Measurements from ENCODE around the gene NTNG2.

The NTNG2 gene

DNA sequence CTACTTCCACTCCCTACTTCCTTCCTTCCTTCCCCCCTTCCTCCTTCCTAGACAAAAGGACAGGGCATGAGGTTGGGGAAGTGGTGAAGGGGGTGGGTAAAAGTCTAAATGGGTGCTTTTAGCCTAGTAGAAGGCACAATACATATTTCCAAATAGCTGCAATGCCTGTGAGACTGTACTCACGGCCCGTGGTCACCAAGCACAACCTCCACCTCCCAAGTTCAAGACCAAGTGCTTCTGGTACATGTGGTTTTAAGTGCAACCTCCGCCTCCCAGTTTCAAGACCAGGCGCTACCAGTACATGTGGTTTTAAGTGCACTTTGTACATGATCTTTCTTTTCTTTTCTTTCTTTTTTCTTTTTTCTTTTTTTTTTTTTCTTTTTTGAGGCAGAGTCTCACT is 14.5 kb upstream of the NTNG2 start:
- DNase-seq (ENCODE audit: low spot score), result no peak

DNA sequence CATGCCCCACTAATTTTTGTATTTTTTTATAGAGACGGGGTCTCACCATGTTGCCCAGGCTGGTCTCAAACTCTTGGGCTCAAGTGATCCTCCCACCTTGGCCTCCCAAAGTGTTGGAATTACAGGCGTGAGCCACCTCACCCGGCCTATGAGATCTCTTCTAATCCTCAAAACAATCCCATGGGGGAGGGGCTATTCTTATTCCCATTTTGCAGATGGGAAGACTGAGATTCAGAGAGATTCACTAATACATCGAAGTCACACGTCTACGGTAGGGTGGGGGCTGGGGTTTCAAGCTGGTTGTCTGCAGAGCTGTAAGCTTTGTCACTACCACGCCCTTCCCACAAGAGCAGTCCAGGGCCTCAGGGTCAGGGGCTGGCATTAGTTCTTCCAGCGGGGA is 14.0 kb upstream of the NTNG2 start:
- no peak for DNase-seq (ENCODE audit: low spot score)

- DNase-seq (ENCODE audit: low spot score), result no peak
These were observed 11.6 kb upstream of the NTNG2 start for GRCh38 chr9:132150256-132150655.

DNA sequence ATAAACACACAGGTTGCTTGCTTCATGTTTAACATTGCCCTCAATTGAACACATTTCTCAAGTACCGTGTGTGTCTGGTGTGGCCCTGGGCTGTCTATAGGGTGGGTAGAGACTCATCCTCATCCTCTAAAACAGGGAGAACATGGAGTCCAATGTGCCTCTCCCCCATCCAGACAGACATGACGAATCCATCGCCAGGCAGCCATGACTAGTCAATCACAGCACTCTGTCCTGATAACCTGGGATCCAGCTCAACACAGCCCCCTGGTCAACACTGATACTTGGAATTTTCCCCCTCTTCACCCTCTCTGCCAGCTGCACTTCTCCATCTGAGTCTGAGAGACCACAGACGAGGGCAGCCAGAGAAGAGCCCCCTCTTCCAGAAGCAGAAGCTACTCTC is 10.7 kb upstream of the NTNG2 start:
- DNase-seq (ENCODE audit: low spot score), result no peak

GRCh38 chr9:132152231-132152630 is 9.6 kb upstream of the NTNG2 start:
- no peak for DNase-seq (ENCODE audit: low spot score)

- DNase-seq (ENCODE audit: low spot score), result no peak
These were observed 6.8 kb upstream of the NTNG2 start for GRCh38 chr9:132154863-132155567.

- no peak for DNase-seq (ENCODE audit: low spot score)
These were observed 6.3 kb upstream of the NTNG2 start for GRCh38 chr9:132155568-132155895.

- DNase-seq (ENCODE audit: low spot score), result no peak
These were observed 5.6 kb upstream of the NTNG2 start for GRCh38 chr9:132156262-132156661.

GRCh38 chr9:132157347-132158116 is 4.3 kb upstream of the NTNG2 start:
- DNase-seq (ENCODE audit: low spot score), result no peak

GRCh38 chr9:132160802-132161742 is 786 bp upstream of the NTNG2 start:
- no peak for DNase-seq (ENCODE audit: low spot score)

DNA sequence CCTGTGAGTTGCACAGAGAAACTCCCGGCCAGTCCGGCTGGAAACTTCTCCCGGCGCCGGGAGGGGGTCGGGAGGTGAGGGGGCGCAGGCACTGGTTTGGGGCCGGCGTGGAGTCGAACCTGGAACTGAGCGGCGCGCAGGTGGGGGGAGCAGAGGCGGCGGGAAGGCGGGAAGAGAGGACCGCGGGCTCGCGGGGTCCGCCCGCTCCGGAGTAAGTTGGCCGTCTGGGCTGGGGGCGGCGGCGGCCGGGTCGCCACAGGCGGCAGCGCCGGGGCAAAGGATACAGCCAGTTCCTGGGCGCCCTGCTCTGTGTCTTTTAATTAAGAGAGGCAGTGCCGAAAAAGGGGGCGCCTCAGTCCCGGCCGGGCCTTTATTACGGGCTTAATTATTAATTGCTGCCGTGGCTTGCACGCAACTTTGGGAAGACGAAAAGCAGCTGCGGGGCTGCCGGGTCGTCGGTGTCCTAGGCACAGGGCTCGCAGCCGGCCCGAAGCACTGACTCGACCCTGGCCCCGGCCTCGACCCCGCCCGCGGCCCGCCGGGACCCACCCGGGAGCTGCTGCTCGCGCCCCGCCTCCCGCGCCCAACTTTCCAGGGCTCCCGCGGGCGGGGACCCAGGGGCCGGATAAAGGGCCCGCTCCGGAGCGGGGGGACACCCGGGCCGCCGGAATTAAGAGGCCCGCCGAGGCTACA is 1.1 kb downstream of the NTNG2 start:
- DNase-seq (ENCODE audit: low spot score), result no peak

- no peak for DNase-seq (ENCODE audit: low spot score)
These were observed 1.6 kb downstream of the NTNG2 start for GRCh38 chr9:132163457-132163875.

- no peak for DNase-seq (ENCODE audit: low spot score)
These were observed 2.2 kb downstream of the NTNG2 start for GRCh38 chr9:132163876-132164603.

DNA sequence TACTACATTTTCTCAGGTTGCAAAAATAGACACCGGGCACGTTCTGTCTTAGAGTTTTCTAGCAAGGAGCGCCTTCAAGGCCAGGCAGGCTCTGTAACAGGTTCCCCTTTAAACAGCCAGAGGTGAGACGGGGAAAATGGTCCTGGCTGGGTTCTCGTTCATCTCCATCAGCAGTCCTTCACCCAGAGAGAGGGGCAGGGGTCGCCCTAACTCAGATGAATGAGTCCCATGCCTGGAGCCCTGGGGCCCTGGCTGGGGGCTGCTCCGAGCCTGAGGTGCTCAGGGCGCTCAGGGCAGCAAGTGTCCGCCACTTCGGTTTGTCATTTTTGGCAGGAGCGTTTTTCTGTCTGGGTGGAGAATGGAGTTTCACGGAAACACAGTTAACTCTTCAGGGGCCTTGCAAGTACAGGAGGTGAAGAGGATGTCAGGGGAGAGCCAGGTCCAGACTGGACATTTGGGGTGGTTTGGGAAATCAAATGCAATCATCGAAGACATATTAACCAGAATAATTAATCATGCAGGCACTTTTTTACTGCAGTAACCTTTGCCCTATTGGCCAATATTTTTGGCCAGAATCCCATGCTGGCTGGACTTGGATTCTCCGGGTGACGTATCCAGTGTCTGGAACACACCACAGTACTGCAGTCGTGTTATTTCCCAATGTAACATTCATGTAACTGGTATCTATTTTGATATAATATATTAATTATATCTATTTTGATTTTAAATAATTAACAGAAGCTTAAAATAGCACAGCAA is 2.9 kb downstream of the NTNG2 start:
- DNase-seq (ENCODE audit: low spot score), result no peak

DNA sequence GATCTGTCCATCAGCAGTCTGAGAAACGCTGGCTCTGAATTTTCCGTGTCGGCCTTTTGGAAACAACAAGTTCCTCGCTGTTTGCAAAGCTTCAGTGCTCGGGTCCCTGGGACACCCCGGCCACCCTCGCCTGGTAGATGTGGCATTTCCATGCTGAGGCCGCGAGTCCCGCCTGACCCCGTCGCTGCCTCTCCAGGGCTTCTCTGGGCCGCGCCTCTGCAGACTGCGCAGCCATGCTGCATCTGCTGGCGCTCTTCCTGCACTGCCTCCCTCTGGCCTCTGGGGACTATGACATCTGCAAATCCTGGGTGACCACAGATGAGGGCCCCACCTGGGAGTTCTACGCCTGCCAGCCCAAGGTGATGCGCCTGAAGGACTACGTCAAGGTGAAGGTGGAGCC is 4.7 kb downstream of the NTNG2 start:
- DNase-seq (ENCODE audit: low spot score), result no peak

DNA sequence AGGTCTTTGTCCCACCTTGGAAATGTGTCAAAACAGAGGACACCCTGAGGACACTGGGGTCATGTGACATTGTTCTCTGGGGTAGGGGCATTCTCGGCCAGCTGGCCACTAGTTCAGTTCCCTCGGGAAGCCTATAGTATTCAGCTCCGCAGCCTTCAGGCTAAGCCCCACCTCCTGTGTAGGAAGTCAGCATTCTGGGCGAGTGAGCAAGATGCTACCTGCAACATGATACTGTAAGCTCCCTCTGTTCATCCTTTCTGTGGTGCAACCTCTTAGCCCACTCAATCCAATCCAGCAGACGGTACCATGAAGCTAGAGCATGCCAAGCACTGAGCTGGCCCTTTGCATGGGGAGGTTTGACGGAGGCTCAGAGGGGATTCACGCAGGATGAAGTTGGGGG is 5.3 kb downstream of the NTNG2 start:
- no peak for DNase-seq (ENCODE audit: low spot score)

DNA sequence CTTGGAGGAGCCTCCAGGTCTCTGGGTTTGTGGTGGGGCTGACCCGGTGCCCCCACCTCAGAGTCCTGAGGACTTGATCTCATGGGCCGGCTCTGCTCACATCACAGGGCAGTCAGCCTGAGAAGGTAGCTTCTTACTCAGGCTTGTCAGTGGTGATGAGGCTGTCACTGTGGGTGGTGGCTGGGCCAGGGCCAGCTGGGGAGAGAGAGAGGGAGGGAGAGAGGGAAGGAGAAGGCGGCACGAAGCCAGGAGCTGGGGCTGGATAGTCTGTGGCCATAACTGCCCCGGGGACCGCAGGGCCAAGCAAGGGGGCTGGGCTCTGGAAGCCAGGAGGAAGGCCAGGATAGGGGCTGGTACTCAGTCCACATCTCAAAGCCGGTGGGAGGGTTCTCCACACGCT is 6.5 kb downstream of the NTNG2 start:
- no peak for DNase-seq (ENCODE audit: low spot score)

GRCh38 chr9:132168851-132169250 is 7.0 kb downstream of the NTNG2 start:
- no peak for DNase-seq (ENCODE audit: low spot score)

DNA sequence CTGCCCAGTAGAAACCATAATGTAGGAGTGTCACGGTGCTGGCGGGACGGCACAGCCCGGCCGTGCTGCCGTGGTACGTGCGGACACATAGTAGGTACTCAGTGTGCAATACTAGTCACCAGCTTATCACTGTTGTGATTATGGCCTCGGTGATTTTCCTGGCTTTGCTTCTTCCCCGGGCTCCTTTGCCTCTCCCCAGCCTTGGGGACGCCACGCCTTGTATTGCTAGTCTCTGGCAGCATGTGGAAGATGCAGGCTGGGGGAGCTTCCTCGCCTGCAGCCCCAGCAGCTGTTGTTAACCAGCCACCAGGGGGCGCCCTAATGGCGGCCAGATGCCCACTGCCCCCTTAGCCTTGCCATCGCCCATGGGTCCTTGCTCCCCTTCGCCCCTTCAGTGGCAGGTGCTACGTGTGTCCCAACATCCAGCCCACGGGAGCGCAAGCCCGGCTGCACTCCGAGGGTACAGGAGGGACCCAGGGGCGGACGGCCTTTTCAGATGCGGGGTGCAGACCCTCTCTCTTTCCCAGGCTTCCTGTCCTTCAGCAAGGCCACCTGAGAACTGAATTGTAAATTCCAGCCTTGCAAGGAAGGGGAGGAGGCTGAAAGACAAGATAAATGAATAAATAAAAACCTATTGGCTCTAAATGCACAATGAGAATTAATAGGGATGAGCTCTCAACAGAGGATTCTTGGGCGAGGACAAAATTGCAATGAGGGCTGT is 8.0 kb downstream of the NTNG2 start:
- no peak for DNase-seq (ENCODE audit: low spot score)

DNA sequence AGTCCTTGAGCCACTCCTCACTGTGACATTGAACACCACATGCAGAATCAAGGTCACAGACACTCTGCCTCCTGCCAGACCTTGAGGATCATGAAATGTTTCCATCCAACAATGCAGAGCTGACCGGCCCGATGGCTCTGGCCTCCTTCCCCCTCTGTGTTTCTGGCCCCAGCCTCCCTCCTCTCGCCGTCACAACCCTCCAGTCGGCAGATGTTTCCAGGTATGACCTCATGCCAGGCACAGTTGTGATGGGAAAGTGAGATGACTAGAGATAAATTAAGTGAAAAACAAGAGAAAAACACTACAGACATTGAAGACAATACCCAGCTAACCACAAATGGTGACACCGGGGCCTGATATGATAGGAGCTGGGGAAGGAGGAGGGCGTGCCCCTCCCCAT is 9.8 kb downstream of the NTNG2 start:
- no peak for DNase-seq (ENCODE audit: low spot score)
